Measurements from ENCODE around the gene ADARB1.

DNA sequence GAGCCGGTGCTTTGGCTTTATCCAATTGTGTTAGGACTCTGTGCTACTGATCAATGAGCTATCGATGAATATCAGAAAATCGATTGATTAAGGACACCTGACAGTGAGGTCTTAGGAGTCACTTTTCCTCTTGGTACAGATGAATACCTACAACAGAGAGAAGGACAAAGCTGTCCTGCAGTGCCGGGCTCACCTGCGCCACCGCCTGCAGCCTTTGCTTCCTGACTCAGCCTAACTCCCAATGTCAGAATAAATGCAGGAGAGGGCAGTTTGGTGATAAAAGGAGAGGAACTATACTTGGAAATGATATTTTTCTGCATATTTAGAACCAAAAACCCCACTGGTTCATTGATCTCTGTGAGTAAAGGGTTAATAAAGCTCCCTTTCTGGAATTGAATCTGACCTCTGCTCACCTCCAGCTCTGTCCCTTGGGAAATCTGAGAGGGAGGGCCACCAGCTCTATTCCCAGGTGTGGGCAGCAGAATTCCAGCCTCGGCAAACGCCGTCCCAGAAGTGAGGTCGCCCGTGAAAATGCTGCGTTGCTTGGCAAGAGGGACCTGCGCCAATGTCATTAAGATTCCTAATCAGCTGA lies 174.0 kb downstream of the ADARB1 start:
- no peak for TF ChIP-seq CTCF (IDR thresholded peaks at IDR 0.05)
- no peak for TF ChIP-seq RAD21 (IDR thresholded peaks at IDR 0.05; ENCODE audit: low read length)
- no peak for TF ChIP-seq CHD2 (IDR thresholded peaks at IDR 0.05; ENCODE audit: low read length, partially characterized antibody)
- no peak for TF ChIP-seq TEAD4 (IDR thresholded peaks at IDR 0.05; ENCODE audit: borderline replicate concordance, insufficient read depth)
- TF ChIP-seq YY1 (IDR thresholded peaks at IDR 0.05; ENCODE audit: low read depth) = no peak
- TF ChIP-seq MEF2A (IDR thresholded peaks at IDR 0.05; ENCODE audit: borderline replicate concordance, low read depth) = no peak
